GM13976 (cell line): ENCODE data around the gene TMEM176A.

Experiments used
- DNase-seq: peaks from one replicate; pipeline ENCODE4 v3.0.0; 2012; ENCODE audit warnings: low spot score
- in situ Hi-C: fragments of 300-500 bp; cut with MboI; formaldehyde crosslinking; loops from one replicate; pipeline ENCODE4 v1.12.0; 2022; ENCODE audit warnings: low sequenced_read_pairs, mixed read lengths, inconsistent platforms; ENCODE audit not compliant: unreplicated experiment
- TF ChIP-seq, protein P1 (sequence below): IDR thresholded peaks from 2 replicates; pipeline ENCODE4 v1.5.1; 2012; ENCODE audit warnings: borderline replicate concordance, mild to moderate bottlenecking; ENCODE audit not compliant: insufficient read depth; ENCODE audit errors: extremely low read depth, missing control alignments, control extremely low read depth

Gene TMEM176A

GRCh38 chr7:150846291-150847115 is 45.9 kb downstream of the TMEM176A start:
- DNase-seq = no peak
- in situ Hi-C loops = no loop called here
- TF ChIP-seq, protein P1, sequence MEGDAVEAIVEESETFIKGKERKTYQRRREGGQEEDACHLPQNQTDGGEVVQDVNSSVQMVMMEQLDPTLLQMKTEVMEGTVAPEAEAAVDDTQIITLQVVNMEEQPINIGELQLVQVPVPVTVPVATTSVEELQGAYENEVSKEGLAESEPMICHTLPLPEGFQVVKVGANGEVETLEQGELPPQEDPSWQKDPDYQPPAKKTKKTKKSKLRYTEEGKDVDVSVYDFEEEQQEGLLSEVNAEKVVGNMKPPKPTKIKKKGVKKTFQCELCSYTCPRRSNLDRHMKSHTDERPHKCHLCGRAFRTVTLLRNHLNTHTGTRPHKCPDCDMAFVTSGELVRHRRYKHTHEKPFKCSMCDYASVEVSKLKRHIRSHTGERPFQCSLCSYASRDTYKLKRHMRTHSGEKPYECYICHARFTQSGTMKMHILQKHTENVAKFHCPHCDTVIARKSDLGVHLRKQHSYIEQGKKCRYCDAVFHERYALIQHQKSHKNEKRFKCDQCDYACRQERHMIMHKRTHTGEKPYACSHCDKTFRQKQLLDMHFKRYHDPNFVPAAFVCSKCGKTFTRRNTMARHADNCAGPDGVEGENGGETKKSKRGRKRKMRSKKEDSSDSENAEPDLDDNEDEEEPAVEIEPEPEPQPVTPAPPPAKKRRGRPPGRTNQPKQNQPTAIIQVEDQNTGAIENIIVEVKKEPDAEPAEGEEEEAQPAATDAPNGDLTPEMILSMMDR = no peak

DNA sequence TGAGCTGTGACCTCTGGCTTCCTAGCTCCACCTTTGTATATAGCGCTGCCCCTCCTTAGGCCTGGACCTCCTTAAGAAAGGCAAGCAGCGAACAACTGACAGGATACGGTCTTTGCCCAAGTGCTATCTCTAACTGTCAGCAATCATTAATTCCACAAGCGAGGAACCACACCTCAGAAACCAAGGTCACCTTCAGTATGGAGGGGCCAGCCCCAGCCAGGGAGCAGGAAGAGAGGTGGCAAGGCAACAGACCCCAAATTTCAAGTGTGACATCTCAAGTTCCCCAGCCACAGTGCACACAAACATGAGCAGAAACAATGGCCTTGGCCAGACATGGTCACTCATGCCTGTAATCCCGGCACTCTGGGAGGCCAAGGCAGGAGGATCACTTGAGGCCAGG is 47.0 kb downstream of the TMEM176A start:
- TF ChIP-seq, protein P1 = no peak
- in situ Hi-C loops = no loop called here

GRCh38 chr7:150848111-150848510 is 47.5 kb downstream of the TMEM176A start:
- in situ Hi-C loops = no loop called here
- TF ChIP-seq, protein P1 = no peak
- no peak for DNase-seq

More for the DNA sequence above, 47.0 kb downstream of the TMEM176A start:
- DNase-seq = no peak

DNA sequence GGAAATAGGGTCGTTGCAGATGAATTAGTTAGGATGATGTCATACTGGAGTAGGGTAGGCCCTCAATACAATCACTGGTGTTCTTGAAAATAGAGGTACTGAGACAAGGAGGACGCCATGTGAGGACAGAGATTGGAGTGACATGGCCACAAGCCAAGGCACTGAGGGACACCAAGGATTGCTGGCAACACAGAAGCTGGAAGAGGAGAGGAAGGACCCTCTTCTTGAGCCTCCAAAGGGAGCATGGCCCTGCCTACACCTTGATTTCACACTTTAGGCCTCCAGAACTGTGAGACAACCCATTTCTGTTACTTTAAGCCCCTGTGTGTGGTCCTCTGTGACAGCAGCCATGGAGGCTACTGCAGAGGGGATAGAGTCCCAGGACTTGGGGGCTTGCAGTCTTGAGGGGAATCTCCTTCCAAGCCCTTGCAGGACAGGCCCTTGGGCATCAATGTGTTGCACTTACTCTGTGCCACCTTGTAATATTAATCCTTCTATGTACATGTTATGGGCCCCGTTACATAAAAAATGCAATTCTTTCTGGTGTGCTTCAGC is 48.1 kb downstream of the TMEM176A start:
- DNase-seq = no peak
- TF ChIP-seq, protein P1 = no peak
- in situ Hi-C loops = no loop called here

- TF ChIP-seq, protein P1 = no peak
- in situ Hi-C loops = no loop called here
- no peak for DNase-seq
Observed at GRCh38 chr7:150849204-150849775, 48.7 kb downstream of the TMEM176A start.

DNA sequence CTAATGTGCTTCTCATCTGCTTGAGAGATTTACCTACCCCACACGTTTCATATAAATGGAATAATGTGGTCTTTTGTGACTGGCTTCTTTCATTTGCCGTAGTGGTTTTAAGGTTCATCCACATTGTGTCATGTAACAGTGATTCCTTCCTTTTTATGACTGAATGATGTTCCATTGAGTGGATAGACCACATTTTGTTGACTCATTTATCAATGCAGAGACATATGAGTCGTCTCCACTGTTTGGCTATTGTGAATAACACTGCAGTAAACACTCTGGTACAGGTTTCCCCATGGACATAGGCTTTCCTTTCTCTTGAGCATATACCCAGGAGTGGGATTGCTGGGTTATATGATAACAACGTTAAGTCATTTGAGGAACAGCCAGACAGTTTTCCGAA is 49.7 kb downstream of the TMEM176A start:
- DNase-seq = no peak
- in situ Hi-C loops = no loop called here
- TF ChIP-seq, protein P1 = no peak
